ENCODE measurements around the gene SEMA4A. TPM values are rescaled to one million over a fixed set of nuclear protein-coding genes. Genes with fewer than 3 reads are reported as not detected.

Gene SEMA4A
- total and polyA plus RNA-seq, 9 of the 15 experiments (the other 6 are each of a cell fraction or from before 2014, with no cell fraction given): 0.04 to 1.7 (median 0.45) TPM

DNA sequence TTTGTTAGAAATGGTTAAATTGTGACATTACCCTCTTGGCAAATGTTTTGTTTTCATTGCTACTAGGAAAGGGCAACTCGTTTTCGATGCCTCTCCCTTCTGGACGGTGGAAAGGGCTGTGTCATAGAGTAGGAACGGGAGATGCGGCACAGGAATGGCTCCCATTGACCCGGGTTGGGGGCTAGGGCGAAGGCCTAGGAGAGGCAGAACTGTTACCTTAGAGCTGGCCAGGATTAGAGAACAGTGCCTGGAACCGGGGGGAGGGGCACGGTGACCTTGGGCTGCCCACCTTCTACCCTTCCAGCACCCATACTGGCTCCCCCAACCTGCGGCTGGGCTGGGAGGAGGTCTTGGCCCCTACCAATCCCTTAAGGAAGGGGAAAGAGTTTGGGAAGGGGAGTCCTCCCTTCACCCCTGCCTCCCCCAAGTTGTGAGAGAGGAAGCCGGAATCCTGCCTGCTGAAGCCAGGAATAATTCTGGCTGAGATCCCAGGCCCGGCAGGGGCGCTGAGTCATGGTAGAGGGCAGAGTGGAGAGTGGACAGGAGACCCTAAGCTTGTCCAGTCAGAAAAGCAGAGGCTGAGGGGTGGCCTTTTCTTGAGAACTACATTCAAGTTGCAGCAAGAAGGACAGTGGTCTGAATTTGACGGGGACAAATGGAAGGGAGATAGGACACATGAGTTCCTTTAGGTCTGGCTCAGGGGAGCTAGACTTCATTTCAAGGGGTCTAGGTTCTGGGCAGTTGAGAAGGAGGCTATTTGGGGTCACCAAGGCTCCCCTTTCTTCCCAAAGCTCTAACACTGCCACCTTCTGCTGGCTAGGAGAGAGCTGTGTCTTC is 30.6 kb upstream of the SEMA4A start (continued):
- TF ChIP-seq, protein P1, sequence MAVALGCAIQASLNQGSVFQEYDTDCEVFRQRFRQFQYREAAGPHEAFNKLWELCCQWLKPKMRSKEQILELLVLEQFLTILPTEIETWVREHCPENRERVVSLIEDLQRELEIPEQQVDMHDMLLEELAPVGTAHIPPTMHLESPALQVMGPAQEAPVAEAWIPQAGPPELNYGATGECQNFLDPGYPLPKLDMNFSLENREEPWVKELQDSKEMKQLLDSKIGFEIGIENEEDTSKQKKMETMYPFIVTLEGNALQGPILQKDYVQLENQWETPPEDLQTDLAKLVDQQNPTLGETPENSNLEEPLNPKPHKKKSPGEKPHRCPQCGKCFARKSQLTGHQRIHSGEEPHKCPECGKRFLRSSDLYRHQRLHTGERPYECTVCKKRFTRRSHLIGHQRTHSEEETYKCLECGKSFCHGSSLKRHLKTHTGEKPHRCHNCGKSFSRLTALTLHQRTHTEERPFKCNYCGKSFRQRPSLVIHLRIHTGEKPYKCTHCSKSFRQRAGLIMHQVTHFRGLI (CRISPR knock-in tag; IDR thresholded peaks at IDR 0.05): no peak
- TF ChIP-seq GABPB1 (CRISPR knock-in tag; IDR thresholded peaks at IDR 0.05) (no peak), CSDE1 (IDR thresholded peaks at IDR 0.05) (no peak), NUFIP1 (IDR thresholded peaks at IDR 0.05; ENCODE audit: partially characterized antibody) (no peak), TAL1 (IDR thresholded peaks at IDR 0.05) (no peak; the same call in 1 of the 2 replicates), CBFA2T2 (conservative IDR thresholded peaks at IDR 0.05) (no peak), FOXA1 (IDR thresholded peaks at IDR 0.05; ENCODE audit: borderline replicate concordance) (no peak), VEZF1 (CRISPR knock-in tag; IDR thresholded peaks at IDR 0.05) (no peak), GTF2A2 (tag; IDR thresholded peaks at IDR 0.05) (0 out of 2 replicates have a peak, but pooled peaks have one; percentile 15), MTA3 (IDR thresholded peaks at IDR 0.05; ENCODE audit: borderline replicate concordance) (peak; percentile 87)
- TF ChIP-seq, protein P2, sequence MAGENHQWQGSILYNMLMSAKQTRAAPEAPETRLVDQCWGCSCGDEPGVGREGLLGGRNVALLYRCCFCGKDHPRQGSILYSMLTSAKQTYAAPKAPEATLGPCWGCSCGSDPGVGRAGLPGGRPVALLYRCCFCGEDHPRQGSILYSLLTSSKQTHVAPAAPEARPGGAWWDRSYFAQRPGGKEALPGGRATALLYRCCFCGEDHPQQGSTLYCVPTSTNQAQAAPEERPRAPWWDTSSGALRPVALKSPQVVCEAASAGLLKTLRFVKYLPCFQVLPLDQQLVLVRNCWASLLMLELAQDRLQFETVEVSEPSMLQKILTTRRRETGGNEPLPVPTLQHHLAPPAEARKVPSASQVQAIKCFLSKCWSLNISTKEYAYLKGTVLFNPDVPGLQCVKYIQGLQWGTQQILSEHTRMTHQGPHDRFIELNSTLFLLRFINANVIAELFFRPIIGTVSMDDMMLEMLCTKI (IDR thresholded peaks at IDR 0.05; ENCODE audit: partially characterized antibody): no peak
- TF ChIP-seq, protein P3, sequence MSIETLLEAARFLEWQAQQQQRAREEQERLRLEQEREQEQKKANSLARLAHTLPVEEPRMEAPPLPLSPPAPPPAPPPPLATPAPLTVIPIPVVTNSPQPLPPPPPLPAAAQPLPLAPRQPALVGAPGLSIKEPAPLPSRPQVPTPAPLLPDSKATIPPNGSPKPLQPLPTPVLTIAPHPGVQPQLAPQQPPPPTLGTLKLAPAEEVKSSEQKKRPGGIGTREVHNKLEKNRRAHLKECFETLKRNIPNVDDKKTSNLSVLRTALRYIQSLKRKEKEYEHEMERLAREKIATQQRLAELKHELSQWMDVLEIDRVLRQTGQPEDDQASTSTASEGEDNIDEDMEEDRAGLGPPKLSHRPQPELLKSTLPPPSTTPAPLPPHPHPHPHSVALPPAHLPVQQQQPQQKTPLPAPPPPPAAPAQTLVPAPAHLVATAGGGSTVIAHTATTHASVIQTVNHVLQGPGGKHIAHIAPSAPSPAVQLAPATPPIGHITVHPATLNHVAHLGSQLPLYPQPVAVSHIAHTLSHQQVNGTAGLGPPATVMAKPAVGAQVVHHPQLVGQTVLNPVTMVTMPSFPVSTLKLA (conservative IDR thresholded peaks at IDR 0.05): no peak
- TF ChIP-seq, protein P4, sequence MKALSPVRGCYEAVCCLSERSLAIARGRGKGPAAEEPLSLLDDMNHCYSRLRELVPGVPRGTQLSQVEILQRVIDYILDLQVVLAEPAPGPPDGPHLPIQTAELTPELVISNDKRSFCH (CRISPR knock-in tag; IDR thresholded peaks at IDR 0.05): no peak
- TF ChIP-seq, protein P4 (tag; IDR thresholded peaks at IDR 0.05): peak; percentile 47; the same call in 1 of the 2 replicates
- TF ChIP-seq, protein P5, sequence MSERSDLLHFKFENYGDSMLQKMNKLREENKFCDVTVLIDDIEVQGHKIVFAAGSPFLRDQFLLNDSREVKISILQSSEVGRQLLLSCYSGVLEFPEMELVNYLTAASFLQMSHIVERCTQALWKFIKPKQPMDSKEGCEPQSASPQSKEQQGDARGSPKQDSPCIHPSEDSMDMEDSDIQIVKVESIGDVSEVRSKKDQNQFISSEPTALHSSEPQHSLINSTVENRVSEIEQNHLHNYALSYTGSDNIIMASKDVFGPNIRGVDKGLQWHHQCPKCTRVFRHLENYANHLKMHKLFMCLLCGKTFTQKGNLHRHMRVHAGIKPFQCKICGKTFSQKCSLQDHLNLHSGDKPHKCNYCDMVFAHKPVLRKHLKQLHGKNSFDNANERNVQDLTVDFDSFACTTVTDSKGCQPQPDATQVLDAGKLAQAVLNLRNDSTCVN (CRISPR knock-in tag; IDR thresholded peaks at IDR 0.05): no peak
- TF ChIP-seq, protein P6, sequence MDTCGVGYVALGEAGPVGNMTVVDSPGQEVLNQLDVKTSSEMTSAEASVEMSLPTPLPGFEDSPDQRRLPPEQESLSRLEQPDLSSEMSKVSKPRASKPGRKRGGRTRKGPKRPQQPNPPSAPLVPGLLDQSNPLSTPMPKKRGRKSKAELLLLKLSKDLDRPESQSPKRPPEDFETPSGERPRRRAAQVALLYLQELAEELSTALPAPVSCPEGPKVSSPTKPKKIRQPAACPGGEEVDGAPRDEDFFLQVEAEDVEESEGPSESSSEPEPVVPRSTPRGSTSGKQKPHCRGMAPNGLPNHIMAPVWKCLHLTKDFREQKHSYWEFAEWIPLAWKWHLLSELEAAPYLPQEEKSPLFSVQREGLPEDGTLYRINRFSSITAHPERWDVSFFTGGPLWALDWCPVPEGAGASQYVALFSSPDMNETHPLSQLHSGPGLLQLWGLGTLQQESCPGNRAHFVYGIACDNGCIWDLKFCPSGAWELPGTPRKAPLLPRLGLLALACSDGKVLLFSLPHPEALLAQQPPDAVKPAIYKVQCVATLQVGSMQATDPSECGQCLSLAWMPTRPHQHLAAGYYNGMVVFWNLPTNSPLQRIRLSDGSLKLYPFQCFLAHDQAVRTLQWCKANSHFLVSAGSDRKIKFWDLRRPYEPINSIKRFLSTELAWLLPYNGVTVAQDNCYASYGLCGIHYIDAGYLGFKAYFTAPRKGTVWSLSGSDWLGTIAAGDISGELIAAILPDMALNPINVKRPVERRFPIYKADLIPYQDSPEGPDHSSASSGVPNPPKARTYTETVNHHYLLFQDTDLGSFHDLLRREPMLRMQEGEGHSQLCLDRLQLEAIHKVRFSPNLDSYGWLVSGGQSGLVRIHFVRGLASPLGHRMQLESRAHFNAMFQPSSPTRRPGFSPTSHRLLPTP (IDR thresholded peaks at IDR 0.05; ENCODE audit: borderline replicate concordance, extremely low read depth, insufficient read length): no peak
